A673 (cell line): ENCODE results near the gene CEP85L. TPM values are rescaled to one million over a fixed set of nuclear protein-coding genes. Genes with fewer than 3 reads are reported as not detected.

Source experiments
- BruUV-seq: library from RNA; stranded (reverse); fragments of 400-500 nt; replicated peaks from 2 replicates; lab custom pipeline; 2021; lab: Mats Ljungman, UMichigan
- CTCF ChIA-PET: fragments of 300-600 bp; sonication (Branson Sonifier 250); formaldehyde crosslinking; loops from one replicate; lab custom pipeline; 2022; ENCODE audit warnings: antibody characterized with exemption; lab: Charles Lee
- POLR2A ChIA-PET: fragments of 300-600 bp; sonication (Branson Sonifier 250); formaldehyde crosslinking; loops from one replicate; lab custom pipeline; 2022; ENCODE audit warnings: antibody characterized with exemption; ENCODE audit not compliant: low non-redundant PET; lab: Charles Lee
- DNase-seq: peaks from one replicate; pipeline ENCODE4 v3.0.0-alpha.2; 2015; ENCODE audit warnings: low spot score
- H3K27ac ChIP-seq: fragments of 200-600 bp; sonication (generic); 2 replicates; pipeline ENCODE4 v1.5.1; 2016; ENCODE audit warnings: mixed run types, low read depth, mild to moderate bottlenecking, mixed read lengths, antibody characterized with exemption, low read length; ENCODE audit not compliant: poor library complexity, severe bottlenecking
- H3K27me3 ChIP-seq: fragments of 200-600 bp; sonication (generic); replicated peaks from 2 replicates; pipeline ENCODE4 v1.6.1; 2017; ENCODE audit warnings: mixed run types, low read depth, mild to moderate bottlenecking, mixed read lengths, antibody characterized with exemption, low read length; ENCODE audit not compliant: insufficient read depth, poor library complexity
- H3K36me3 ChIP-seq: fragments of 200-600 bp; sonication (generic); 2 replicates; pipeline ENCODE4 v1.6.1; 2016; ENCODE audit warnings: mixed run types, mild to moderate bottlenecking, mixed read lengths, antibody characterized with exemption, low read length; ENCODE audit not compliant: insufficient read depth, poor library complexity, severe bottlenecking
- H3K4me1 ChIP-seq: fragments of 200-600 bp; sonication (generic); 2 replicates; pipeline ENCODE4 v1.6.1; 2017; ENCODE audit warnings: mixed run types, mild to moderate bottlenecking, mixed read lengths, antibody characterized with exemption, low read length; ENCODE audit not compliant: insufficient read depth, poor library complexity, severe bottlenecking
- H3K4me3 ChIP-seq: fragments of 200-600 bp; sonication (generic); 2 replicates; pipeline ENCODE4 v1.5.1; 2016; ENCODE audit warnings: low read depth, mixed run types, mild to moderate bottlenecking, mixed read lengths, low read length; ENCODE audit not compliant: poor library complexity, severe bottlenecking
- H3K9me3 ChIP-seq: fragments of 200-600 bp; sonication (generic); 2 replicates; pipeline ENCODE4 v1.6.1; 2016; ENCODE audit warnings: mixed run types, low read depth, mild to moderate bottlenecking, mixed read lengths, antibody characterized with exemption, low read length; ENCODE audit not compliant: poor library complexity, severe bottlenecking
- EZH2 ChIP-seq: fragments of 200-600 bp; sonication (generic); IDR thresholded peaks from 2 replicates; pipeline ENCODE4 v1.6.1; 2017; ENCODE audit warnings: borderline replicate concordance, low read depth, mild to moderate bottlenecking, mixed read lengths, antibody characterized with exemption, low read length; ENCODE audit not compliant: poor library complexity, severe bottlenecking
- intact Hi-C: fragments of 100-400 bp; cut with micrococcal nuclease; formaldehyde crosslinking; loops from one replicate; pipeline ENCODE4 v1.10.0; 2022; ENCODE audit not compliant: unreplicated experiment
- total RNA-seq: library from RNA; stranded (reverse); gene quantifications from 2 replicates; pipeline ENCODE4 v1.2.3, GENCODE V29; 2021
- TF ChIP-seq, protein P1 (sequence below): fragments of 300-800, 200-600 bp; sonication (generic); conservative IDR thresholded peaks from 2 replicates; pipeline ENCODE4 v1.5.1; 2017; ENCODE audit warnings: low read depth, mild to moderate bottlenecking, antibody characterized with exemption, low read length, moderate library complexity, mixed read lengths

Gene CEP85L
- total RNA-seq, 1 experiment from 2014 or later: 7.4 TPM

DNA sequence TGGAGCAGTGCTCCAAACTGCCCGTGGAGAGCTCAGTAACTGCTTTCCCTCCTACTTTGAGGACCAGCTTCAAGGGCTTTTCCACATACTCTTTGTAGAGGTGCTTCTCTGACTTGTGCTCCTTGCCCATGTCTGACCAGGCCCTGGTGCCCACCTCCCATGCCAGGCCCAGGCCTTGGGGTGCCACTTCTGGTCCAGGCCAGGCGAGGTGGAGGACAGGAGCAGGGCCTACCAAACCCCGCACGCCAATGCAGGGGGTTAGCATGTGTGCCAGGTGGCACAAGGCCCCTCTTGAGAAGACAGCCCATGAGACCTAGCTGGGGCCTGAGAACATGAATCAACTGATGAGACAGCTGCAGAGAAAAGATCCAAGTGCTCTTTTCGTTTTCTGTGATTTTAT, 150.3 kb downstream of the CEP85L start:
- Histone ChIP-seq H3K9me3 (no peaks in the 10 kb centered on the region), H3K27ac (no peak overlapping the region), H3K27me3 (no peaks in the 10 kb centered on the region), H3K36me3 (no peaks in the 10 kb centered on the region), H3K4me3 (no peak overlapping the region), H3K4me1 (no peaks in the 10 kb centered on the region)
- TF ChIP-seq EZH2: no peak
- TF ChIP-seq, protein P1, sequence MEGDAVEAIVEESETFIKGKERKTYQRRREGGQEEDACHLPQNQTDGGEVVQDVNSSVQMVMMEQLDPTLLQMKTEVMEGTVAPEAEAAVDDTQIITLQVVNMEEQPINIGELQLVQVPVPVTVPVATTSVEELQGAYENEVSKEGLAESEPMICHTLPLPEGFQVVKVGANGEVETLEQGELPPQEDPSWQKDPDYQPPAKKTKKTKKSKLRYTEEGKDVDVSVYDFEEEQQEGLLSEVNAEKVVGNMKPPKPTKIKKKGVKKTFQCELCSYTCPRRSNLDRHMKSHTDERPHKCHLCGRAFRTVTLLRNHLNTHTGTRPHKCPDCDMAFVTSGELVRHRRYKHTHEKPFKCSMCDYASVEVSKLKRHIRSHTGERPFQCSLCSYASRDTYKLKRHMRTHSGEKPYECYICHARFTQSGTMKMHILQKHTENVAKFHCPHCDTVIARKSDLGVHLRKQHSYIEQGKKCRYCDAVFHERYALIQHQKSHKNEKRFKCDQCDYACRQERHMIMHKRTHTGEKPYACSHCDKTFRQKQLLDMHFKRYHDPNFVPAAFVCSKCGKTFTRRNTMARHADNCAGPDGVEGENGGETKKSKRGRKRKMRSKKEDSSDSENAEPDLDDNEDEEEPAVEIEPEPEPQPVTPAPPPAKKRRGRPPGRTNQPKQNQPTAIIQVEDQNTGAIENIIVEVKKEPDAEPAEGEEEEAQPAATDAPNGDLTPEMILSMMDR: no peak
- no peak for DNase-seq
- intact Hi-C loops: loop anchor here (10.0 kb wide), 1 partner anchor 666 kb away; no protein-coding TSS in a partner anchor
- ChIA-PET CTCF (no interaction called here), POLR2A (no interaction called here)
- BruUV-seq: no TSS peak

DNA sequence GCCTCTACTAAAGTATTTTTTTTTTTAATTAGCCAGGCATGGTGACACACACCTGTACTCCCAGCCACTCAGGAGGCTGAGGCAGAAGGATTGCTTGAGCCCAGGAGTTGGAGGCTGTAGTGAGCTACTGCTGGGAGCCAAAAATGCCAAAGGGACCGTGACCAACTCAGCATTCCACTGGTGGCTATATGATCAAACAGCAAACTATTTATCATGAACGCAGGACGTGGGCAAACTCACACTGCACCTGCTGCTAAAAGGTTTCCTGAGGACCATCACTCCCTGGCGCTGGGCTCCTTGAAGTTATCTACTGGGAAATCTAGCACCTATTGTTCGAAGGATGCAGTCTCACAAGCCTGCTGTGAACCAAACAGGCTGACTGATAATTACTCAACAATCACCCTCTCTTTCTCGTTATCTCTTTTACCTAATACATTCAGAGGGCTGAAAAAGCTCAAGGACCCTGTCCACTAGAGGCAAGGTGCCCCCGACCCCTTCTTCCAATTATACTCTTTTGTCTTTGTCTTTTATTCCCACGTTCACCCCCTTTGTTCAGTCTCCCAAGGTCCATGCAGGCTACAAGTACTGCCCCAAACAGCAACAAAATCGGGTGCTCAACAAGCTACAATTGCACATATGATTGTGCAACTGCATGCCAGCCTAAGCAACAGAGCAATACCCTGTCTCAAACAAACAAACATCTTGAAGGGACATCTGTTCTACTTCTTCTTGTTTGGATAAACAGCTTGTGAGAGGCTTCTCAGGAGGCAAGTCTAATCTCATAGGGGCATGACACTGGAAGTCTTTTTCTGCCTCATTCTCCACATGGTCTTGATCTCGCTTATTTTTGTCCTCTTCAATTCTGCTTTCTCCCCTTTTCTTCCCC, 151.0 kb downstream of the CEP85L start:
- Histone ChIP-seq H3K4me3 (no peak overlapping the region), H3K9me3 (no peaks in the 10 kb centered on the region), H3K27me3 (no peaks in the 10 kb centered on the region), H3K27ac (no peak overlapping the region), H3K36me3 (no peaks in the 10 kb centered on the region), H3K4me1 (no peaks in the 10 kb centered on the region)
- no TSS peak for BruUV-seq
- DNase-seq: no peak
- ChIA-PET CTCF (no interaction called here), POLR2A (no interaction called here)
- TF ChIP-seq EZH2: no peak
- TF ChIP-seq, protein P1: no peak
- intact Hi-C loops: loop anchor here (10.0 kb wide), 1 partner anchor 666 kb away; no protein-coding TSS in a partner anchor

DNA sequence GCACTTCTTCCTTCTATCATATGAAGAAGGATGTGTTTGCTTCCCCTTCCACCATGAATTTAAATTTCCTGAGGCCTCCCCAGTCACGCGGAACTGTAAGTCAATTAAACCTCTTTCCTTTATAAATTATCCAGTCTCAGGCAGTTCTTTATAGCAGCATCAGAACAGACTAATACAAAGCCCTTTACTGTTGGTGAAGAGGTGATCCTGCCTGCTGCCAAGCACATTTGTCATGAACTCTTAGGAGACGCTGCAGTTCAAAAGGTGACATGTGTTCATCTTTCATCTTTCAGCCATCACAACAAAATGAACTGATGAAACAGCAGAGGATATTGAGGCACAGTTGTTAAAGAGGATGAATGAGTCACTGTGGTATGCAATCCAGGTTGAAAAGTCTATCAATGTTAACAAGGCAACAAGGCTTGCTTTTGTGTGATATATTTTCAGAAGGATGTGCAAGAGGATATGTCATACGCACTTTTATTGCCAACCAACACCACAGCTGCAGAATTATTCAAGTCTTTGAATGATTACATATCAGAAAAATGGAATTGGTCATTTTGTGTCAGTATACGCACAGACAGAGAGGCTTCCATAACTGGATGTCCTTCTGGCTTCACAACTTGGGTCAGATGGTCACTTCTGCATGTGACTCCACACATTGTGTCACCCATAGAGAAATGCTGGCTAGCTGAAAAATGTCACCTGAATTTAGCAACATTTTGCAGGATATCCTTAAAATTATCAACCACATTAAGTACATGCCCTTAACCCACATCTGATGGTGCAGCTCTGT, 155.7 kb downstream of the CEP85L start:
- no peak for TF ChIP-seq EZH2
- TF ChIP-seq, protein P1: no peak
- intact Hi-C loops: no loop called here
- Histone ChIP-seq H3K36me3 (no peaks in the 10 kb centered on the region), H3K4me1 (no peaks in the 10 kb centered on the region), H3K9me3 (no peaks in the 10 kb centered on the region), H3K4me3 (no peak overlapping the region), H3K27me3 (no peaks in the 10 kb centered on the region), H3K27ac (no peak overlapping the region)
- POLR2A ChIA-PET: no interaction called here
- no TSS peak for BruUV-seq
- CTCF ChIA-PET: no interaction called here
- DNase-seq: no peak
